Measurements from ENCODE around the gene GPATCH2. TPM values are rescaled to one million over a fixed set of nuclear protein-coding genes. Genes with fewer than 3 reads are reported as not detected.

GPATCH2 gene
- polyA plus RNA-seq, 1 of the 3 experiments (the other 2 are of a cell fraction), result 4.2 TPM

- H3F3A ChIP-seq (replicated peaks; ENCODE audit: insufficient read depth), result no peaks in the 10 kb centered on the region
- no peaks in the 10 kb centered on the region for H3K9me2 ChIP-seq
- H3K36me3 ChIP-seq (replicated peaks in 1 of 2; ENCODE audit: control insufficient read depth in 1 of 2, insufficient read depth in 2 of 2, low read length in 1 of 2), result peaks cover 16 to 30% of the 10 kb centered on the region in 2 experiments
- no peaks in the 10 kb centered on the region for H4K20me1 ChIP-seq (ENCODE audit: insufficient read depth)
- no peak overlapping the region for H3K4me3 ChIP-seq (ENCODE audit: low read depth in 2 of 2, low read length in 1 of 2)
- H3K9ac ChIP-seq, result no peak overlapping the region
- no peak overlapping the region for H3K4me2 ChIP-seq
- no peak for DNase-seq
- TF ChIP-seq MAX (IDR thresholded peaks at IDR 0.05; ENCODE audit: low read depth), result no peak
- TF ChIP-seq PBX3 (IDR thresholded peaks at IDR 0.05), result no peak
- TF ChIP-seq NFIC (IDR thresholded peaks at IDR 0.05; ENCODE audit: borderline replicate concordance), result no peak
- TF ChIP-seq FOSL2 (IDR thresholded peaks at IDR 0.05; ENCODE audit: borderline replicate concordance, low read depth), result no peak
- TF ChIP-seq FOXJ3 (CRISPR knock-in tag; IDR thresholded peaks at IDR 0.05), result no peak
- TF ChIP-seq TCF12 (IDR thresholded peaks at IDR 0.05), result no peak
- TF ChIP-seq CTCF (IDR thresholded peaks at IDR 0.05), result no peak
- TF ChIP-seq FOXM1 (IDR thresholded peaks at IDR 0.05; ENCODE audit: low read depth), result no peak
- TF ChIP-seq YY1 (IDR thresholded peaks at IDR 0.05; ENCODE audit: low read depth), result no peak
- no peak for TF ChIP-seq SIN3A (IDR thresholded peaks at IDR 0.05; ENCODE audit: borderline replicate concordance, low read depth, low read length)
- TF ChIP-seq CHD2 (IDR thresholded peaks at IDR 0.05; ENCODE audit: low read length, partially characterized antibody), result no peak
- no peak for TF ChIP-seq EP300 (IDR thresholded peaks at IDR 0.05; ENCODE audit: borderline replicate concordance in 1 of 2, low read depth in 1 of 2, low read length in 1 of 2)
- POLR2A ChIA-PET, result no interaction called here
- no peaks in the 10 kb centered on the region for H3K9me3 ChIP-seq
- 88% methylated on average over 2 of the region's 2 CpGs for WGBS (ENCODE audit: low lambda C conversion rate)
- CTCF ChIA-PET, result no interaction called here
- no peaks in the 10 kb centered on the region for H3K4me1 ChIP-seq (ENCODE audit: control insufficient read depth in 1 of 2, insufficient read depth in 2 of 2, low read depth in 1 of 2, low read length in 1 of 2)
- no peaks in the 10 kb centered on the region for H3K79me2 ChIP-seq (ENCODE audit: insufficient read depth)
- no peak overlapping the region for H2AFZ ChIP-seq (ENCODE audit: low read depth)
- no peaks in the 10 kb centered on the region for H3K27me3 ChIP-seq (ENCODE audit: insufficient read depth)
- no peak overlapping the region for H3K27ac ChIP-seq (ENCODE audit: low read depth in 2 of 2, low read length in 1 of 2)
Observed at GRCh38 chr1:217506878-217507277, 124.0 kb downstream of the GPATCH2 start.

GRCh38 chr1:217498209-217498608 lies 132.7 kb downstream of the GPATCH2 start:
- DNase-seq, result no peak
- H4K20me1 ChIP-seq (ENCODE audit: insufficient read depth), result no peaks in the 10 kb centered on the region
- H3K9me2 ChIP-seq, result no peaks in the 10 kb centered on the region
- H3K9ac ChIP-seq, result no peak overlapping the region
- no peaks in the 10 kb centered on the region for H3F3A ChIP-seq (replicated peaks; ENCODE audit: insufficient read depth)
- no peak overlapping the region for H3K4me3 ChIP-seq (ENCODE audit: low read depth in 2 of 2, low read length in 1 of 2)
- CTCF ChIA-PET, result no interaction called here
- WGBS (ENCODE audit: low lambda C conversion rate), result 93% methylated on average over 5 of the region's 5 CpGs
- TF ChIP-seq SIN3A (IDR thresholded peaks at IDR 0.05; ENCODE audit: borderline replicate concordance, low read depth, low read length) (no peak), TCF12 (IDR thresholded peaks at IDR 0.05) (no peak), MAX (IDR thresholded peaks at IDR 0.05; ENCODE audit: low read depth) (no peak), MEF2A (IDR thresholded peaks at IDR 0.05; ENCODE audit: borderline replicate concordance, low read depth) (no peak), RAD21 (IDR thresholded peaks at IDR 0.05; ENCODE audit: low read length) (no peak), FOSL2 (IDR thresholded peaks at IDR 0.05; ENCODE audit: borderline replicate concordance, low read depth) (no peak), FOXJ3 (CRISPR knock-in tag; IDR thresholded peaks at IDR 0.05) (no peak), POLR2AphosphoS5 (IDR thresholded peaks at IDR 0.05; ENCODE audit: low read depth, low read length) (no peak), USF1 (IDR thresholded peaks at IDR 0.05; ENCODE audit: borderline replicate concordance, low read depth) (no peak)
- no peak overlapping the region for H3K27ac ChIP-seq (ENCODE audit: low read depth in 2 of 2, low read length in 1 of 2)
- no peaks in the 10 kb centered on the region; a peak in 1 of 4 replicates for H3K4me1 ChIP-seq (ENCODE audit: control insufficient read depth in 1 of 2, insufficient read depth in 2 of 2, low read depth in 1 of 2, low read length in 1 of 2)
- peaks cover 17 to 18% of the 10 kb centered on the region in 2 experiments for H3K36me3 ChIP-seq (replicated peaks in 1 of 2; ENCODE audit: control insufficient read depth in 1 of 2, insufficient read depth in 2 of 2, low read length in 1 of 2)
- no peak overlapping the region for H3K4me2 ChIP-seq
- no peaks in the 10 kb centered on the region for H3K79me2 ChIP-seq (ENCODE audit: insufficient read depth)
- POLR2A ChIA-PET, result no interaction called here
- H3K9me3 ChIP-seq, result no peaks in the 10 kb centered on the region
- H3K27me3 ChIP-seq (ENCODE audit: insufficient read depth), result no peaks in the 10 kb centered on the region
- H2AFZ ChIP-seq (ENCODE audit: low read depth), result no peak overlapping the region
